ENCODE results near the gene MINDY1. TPM values are rescaled to one million over a fixed set of nuclear protein-coding genes. Genes with fewer than 3 reads are reported as not detected.

MINDY1 gene
- total RNA-seq, 2 donors from 2014 or later, result 36.3 to 39.2 TPM

DNA sequence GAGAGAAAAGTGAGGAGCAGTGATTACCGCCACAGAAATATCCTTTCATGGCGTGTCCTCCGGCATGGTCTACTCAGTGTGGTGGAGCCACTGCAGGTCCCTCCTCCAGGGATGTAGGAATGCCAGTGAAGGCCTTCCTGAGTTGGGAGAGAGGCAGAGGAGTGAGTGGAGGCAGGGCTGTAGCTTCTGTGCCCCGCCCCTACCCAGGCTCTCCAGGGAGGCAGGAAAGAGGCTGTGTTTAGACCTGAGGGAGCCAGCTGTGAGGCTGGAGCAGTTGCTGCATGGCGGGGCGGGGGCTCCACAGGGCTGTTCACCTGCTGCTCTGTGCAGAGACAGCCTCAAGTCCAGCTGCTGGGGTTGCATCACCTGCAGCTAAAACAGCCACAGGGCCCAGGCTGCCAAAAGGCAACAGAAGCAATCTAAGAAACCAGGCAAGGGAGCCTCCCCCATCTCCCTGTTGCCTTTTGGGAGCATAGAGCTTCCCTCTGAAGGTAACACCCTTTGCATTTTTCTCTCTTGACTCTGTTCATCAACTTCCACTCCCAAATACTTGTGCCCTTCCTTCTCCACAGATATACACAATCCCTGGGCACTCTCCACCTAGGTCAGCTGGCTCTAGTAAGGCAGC lies 25.4 kb downstream of the MINDY1 start:
- intact Hi-C loops (cut with DNase I), result no loop called here
- ATAC-seq (peak; percentile 51), DNase-seq (peak; percentile 55 to 72 (median 64))
- Histone ChIP-seq H3K9me3 (no peaks in the 10 kb centered on the region), H3K4me3 (no peak overlapping the region), H3K4me1 (peaks cover 58% of the 10 kb centered on the region), H3K27ac (peak overlapping the region; percentile 72 to 82 (median 82)), H3K27me3 (no peaks in the 10 kb centered on the region), H3K36me3 (replicated peaks in 1 of 2; ENCODE audit: insufficient read depth in 1 of 2, low read depth in 2 of 2) (no peaks in the 10 kb centered on the region)
- 43 to 58% methylated on average over 4 to 6 of the region's 6 CpGs for WGBS, 2 donors
- TF ChIP-seq, protein P1, sequence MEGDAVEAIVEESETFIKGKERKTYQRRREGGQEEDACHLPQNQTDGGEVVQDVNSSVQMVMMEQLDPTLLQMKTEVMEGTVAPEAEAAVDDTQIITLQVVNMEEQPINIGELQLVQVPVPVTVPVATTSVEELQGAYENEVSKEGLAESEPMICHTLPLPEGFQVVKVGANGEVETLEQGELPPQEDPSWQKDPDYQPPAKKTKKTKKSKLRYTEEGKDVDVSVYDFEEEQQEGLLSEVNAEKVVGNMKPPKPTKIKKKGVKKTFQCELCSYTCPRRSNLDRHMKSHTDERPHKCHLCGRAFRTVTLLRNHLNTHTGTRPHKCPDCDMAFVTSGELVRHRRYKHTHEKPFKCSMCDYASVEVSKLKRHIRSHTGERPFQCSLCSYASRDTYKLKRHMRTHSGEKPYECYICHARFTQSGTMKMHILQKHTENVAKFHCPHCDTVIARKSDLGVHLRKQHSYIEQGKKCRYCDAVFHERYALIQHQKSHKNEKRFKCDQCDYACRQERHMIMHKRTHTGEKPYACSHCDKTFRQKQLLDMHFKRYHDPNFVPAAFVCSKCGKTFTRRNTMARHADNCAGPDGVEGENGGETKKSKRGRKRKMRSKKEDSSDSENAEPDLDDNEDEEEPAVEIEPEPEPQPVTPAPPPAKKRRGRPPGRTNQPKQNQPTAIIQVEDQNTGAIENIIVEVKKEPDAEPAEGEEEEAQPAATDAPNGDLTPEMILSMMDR (IDR thresholded peaks at IDR 0.05), result no peak
- TF ChIP-seq POLR2A (IDR thresholded peaks at IDR 0.05), result peak in 2 of 3 donors; percentile 68 to 70

DNA sequence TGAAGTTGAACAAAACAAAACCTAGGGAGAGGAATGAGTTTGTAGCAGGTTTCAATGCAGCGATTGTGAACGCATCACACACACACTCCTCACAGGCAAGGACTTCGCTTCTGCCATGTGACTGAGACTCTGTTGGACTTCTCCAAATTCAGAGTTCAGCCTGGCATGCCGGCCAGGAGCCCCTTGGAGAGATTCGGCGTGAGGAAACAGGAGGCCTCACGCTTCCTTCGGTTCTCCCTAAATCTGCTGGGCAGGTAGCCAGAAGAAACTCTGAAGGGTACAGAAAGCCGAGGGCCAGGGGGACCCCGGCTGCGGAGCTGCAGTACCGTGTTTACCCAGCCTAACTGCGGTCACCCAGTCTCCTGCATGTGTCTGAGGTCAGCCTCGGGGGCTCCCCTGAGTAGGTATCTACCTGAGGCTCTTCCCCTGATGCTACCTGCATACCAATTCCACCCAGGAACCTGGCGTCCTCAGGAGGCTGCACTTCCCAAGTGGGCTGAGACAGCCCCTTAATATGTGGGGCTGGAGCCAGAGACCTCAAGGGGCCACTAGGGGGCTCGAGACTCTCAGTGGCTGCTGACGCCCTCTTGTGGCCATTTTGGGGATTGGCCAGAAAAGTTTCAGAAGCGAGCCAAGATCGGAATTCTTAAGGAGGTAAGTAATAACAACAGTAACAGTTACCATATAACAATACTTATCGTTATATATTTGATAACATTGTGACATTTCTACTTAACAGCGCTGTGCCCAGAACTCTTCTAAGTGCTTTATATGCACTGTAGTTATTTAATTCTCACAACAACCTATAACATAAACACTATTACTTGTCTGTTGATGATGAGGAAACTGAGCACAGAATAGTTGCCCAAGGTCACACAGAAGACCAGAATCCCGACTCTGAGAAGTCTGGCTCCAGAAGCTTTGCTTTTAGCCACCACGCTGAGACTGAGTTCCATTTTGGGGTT lies 27.3 kb downstream of the MINDY1 start:
- intact Hi-C loops (cut with DNase I), result no loop called here
- DNase-seq, result peak; percentile 90 to 95 (median 92)
- Histone ChIP-seq H3K36me3 (replicated peaks in 1 of 2; ENCODE audit: insufficient read depth in 1 of 2, low read depth in 2 of 2) (no peaks in the 10 kb centered on the region), H3K27me3 (no peaks in the 10 kb centered on the region), H3K27ac (peak overlapping the region; percentile 36 to 82 (median 82)), H3K4me1 (peaks cover 52% of the 10 kb centered on the region), H3K4me3 (no peak overlapping the region), H3K9me3 (no peaks in the 10 kb centered on the region)
- peak; percentile 34 for ATAC-seq
- TF ChIP-seq, protein P1 (IDR thresholded peaks at IDR 0.05), result peak; percentile 97 to 100 (median 100)
- TF ChIP-seq POLR2A (IDR thresholded peaks at IDR 0.05), result peak in 1 of 3 donors; percentile 9
- 7 to 12% methylated on average over 14 to 23 of the region's 23 CpGs for WGBS, 2 donors

- H3K4me3 ChIP-seq, result no peak overlapping the region
- DNase-seq, result peak; percentile 63 to 89 (median 80)
- 46 to 60% methylated on average over 10 to 11 of the region's 11 CpGs for WGBS, 2 donors
- peaks cover 55% of the 10 kb centered on the region for H3K4me1 ChIP-seq
- H3K27me3 ChIP-seq, result no peaks in the 10 kb centered on the region
- H3K27ac ChIP-seq, result peak overlapping the region; percentile 49 to 75 (median 64)
- peak in 2 of 3 donors; percentile 37 to 43 for TF ChIP-seq POLR2A (IDR thresholded peaks at IDR 0.05)
- TF ChIP-seq, protein P1 (IDR thresholded peaks at IDR 0.05), result no peak
- no peak for ATAC-seq
- H3K9me3 ChIP-seq, result no peaks in the 10 kb centered on the region
- intact Hi-C loops (cut with DNase I), result no loop called here
- H3K36me3 ChIP-seq (replicated peaks in 1 of 2; ENCODE audit: insufficient read depth in 1 of 2, low read depth in 2 of 2), result no peaks in the 10 kb centered on the region
Measured at GRCh38 chr1:150976879-150977694, 29.6 kb downstream of the MINDY1 start.

- H3K27me3 ChIP-seq, result no peaks in the 10 kb centered on the region
- H3K4me3 ChIP-seq, result no peak overlapping the region
- no peak for TF ChIP-seq POLR2A (IDR thresholded peaks at IDR 0.05)
- TF ChIP-seq, protein P1 (IDR thresholded peaks at IDR 0.05), result no peak
- peaks cover 61% of the 10 kb centered on the region for H3K4me1 ChIP-seq
- peak overlapping the region in 3 of 4 donors; percentile 15 to 75 (median 64) for H3K27ac ChIP-seq
- DNase-seq (no peak), ATAC-seq (no peak)
- H3K9me3 ChIP-seq, result no peaks in the 10 kb centered on the region
- 90 to 91% methylated on average over 9 of the region's 9 CpGs for WGBS, 2 donors
- intact Hi-C loops (cut with DNase I), result no loop called here
- H3K36me3 ChIP-seq (replicated peaks in 1 of 2; ENCODE audit: insufficient read depth in 1 of 2, low read depth in 2 of 2), result no peaks in the 10 kb centered on the region
Measured at GRCh38 chr1:150976401-150976821, 30.3 kb downstream of the MINDY1 start.

All from body of pancreas (tissue), 4 donors.